HL-60/S4 (cell line): ENCODE data around the gene RETREG1.
"Not testable (repeated sequence)": the region's sequence is repeated elsewhere in the genome, so short reads cannot be mapped to it uniquely, and the experiment has no call there.

Experiments used
- in situ Hi-C: fragments of 300-500 bp; cut with MboI; formaldehyde crosslinking; loops from 2 replicates; pipeline ENCODE4 v1.14.3; 2022; ENCODE audit warnings: low sequenced_read_pairs

The RETREG1 gene

DNA sequence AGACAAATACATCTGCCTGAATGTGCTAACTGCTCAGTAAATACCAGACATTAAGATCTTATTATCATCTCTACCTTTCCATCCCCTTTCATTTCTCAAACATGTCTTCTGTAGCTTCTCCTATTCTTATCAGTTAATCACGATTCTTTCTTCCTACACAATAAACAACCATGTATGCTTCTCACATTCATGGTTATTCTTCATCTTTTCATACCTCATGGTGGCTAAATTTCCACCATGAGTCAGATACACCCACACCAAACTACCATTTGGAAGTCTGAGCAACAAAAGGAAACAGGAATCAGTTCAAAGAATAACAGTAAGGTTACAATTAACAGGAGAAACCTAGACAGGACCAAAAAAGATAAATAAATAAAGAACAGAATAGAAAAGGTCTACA is 158.9 kb downstream of the RETREG1 start:
- in situ Hi-C loops, result no loop called here

GRCh38 chr5:16457451-16457850 is 159.3 kb downstream of the RETREG1 start:
- in situ Hi-C loops, result no loop called here

GRCh38 chr5:16456103-16456832 is 160.5 kb downstream of the RETREG1 start:
- in situ Hi-C loops, result no loop called here

- in situ Hi-C loops, result no loop called here
Observed at GRCh38 chr5:16455668-16456067, 161.1 kb downstream of the RETREG1 start.

DNA sequence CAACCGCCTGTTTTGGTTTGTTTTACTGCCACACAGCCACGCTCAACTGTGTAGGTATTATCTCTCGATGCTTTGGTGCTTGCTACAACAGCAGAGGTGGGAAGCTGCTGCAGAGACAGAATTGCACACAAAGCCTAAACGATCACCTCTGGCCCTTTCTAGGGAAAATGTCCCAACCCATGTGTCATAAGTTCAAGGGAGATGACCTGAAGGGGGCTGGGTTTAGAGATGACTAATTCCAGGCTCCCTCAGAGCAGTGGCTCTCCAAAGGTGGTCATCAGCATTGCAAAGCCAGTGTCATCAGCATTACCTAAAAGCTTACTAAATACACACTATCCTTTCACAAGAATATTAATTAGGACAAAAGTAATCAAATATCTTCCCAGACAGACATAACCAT is 162.1 kb downstream of the RETREG1 start:
- in situ Hi-C loops, result no loop called here

DNA sequence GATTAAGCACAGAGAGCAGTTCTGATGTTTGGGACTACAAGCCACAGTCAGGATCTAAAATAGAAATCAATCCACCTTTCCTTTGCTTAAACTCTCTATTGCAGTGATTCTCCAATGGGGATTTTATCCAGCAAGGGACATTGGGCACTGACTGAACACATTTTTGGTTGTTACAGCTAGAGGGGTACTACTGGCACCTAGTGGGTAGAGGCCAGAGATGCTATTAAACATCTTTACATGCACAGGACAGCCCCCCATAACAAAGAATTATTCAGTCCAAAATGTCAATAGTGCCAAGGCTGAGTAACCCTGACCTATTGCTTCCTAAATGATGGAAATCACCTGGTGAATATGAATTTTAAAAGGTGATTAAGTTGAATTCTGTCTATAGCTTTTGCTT is 163.2 kb downstream of the RETREG1 start:
- in situ Hi-C loops, result no loop called here

GRCh38 chr5:16450163-16450562 is 166.6 kb downstream of the RETREG1 start:
- in situ Hi-C loops, result no loop called here

- in situ Hi-C loops, result no loop called here
Observed at GRCh38 chr5:16446993-16447392, 169.8 kb downstream of the RETREG1 start.

- in situ Hi-C loops, result no loop called here
Observed at GRCh38 chr5:16437977-16438376, 178.8 kb downstream of the RETREG1 start.

- in situ Hi-C loops, result not testable (repeated sequence)
Observed at GRCh38 chr5:16436065-16436682, 180.6 kb downstream of the RETREG1 start.

GRCh38 chr5:16431490-16431889 is 185.3 kb downstream of the RETREG1 start:
- in situ Hi-C loops, result no loop called here

DNA sequence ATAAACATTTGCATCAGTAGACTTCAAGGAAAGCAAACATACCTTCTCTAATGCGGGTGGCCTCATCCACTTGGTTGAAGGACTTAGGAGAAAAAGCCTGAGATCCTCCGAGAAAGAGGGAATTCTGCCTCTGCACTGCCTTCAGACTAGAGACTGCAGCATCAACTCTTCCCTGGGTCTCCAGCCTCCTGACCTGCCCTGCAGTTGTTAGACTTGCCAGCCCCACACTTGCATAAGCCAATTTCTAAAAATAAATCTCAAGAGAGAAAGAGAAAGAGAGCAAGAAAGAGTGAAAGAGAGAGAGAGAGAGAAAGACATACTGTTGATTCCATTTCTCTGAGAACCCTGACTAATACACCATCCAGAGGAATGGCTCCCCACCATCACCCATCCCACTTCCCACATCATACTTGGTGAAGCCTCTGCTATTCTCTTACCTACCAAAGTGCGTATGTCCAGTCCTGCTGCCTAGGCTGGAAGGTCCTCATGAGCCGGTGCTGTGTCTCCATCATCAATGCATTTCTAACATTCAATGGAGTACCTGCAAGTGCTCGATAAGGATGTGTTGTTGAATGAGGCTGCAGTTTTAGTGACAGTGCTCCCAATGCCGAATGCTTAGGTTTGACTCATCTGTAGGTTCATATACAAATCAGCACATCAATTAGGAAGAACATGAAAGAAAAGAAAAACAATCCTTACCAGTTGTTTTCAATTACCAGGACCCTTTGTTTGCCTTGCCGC is 186.3 kb downstream of the RETREG1 start:
- in situ Hi-C loops, result no loop called here

DNA sequence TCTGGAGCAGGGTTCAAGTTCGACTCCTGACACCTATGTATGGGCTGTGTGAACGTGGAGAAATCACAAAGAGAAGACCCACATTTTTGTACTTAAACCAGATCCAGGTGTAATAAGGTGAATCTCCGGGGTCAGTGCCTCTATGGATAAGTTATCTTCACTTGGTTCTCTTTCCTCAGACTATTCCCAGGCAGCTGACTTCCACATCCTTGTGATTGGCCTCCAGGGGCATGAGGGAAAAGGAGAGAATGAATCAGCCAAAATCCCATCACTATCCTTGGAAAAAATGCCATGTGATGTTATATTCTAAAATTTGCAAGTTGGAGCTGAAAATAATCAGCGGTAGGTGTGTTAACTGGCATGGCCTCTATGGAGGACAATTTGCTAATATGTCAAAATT is 188.4 kb downstream of the RETREG1 start:
- in situ Hi-C loops, result no loop called here

- in situ Hi-C loops, result no loop called here
Observed at GRCh38 chr5:16427587-16427986, 189.2 kb downstream of the RETREG1 start.
